Astrocyte (in vitro differentiated cells and primary cell): ENCODE results near the gene ANXA2R. TPM values are rescaled to one million over a fixed set of nuclear protein-coding genes. Genes with fewer than 3 reads are reported as not detected.

Experiments used
- DNase-seq: peaks from one replicate; pipeline ENCODE4 v3.0.0-alpha.2; 2010; ENCODE audit warnings: low read depth
- FAIRE-seq: peaks from 2 replicates; lab custom pipeline; 2011; peaks lifted over from hg19 to GRCh38; lab: Jason Lieb, UNC
- H2AFZ ChIP-seq: 2 replicates; pipeline ENCODE4 v1.6.0; 2012; ENCODE audit warnings: low read depth, low read length, inconsistent platforms
- H3K27ac ChIP-seq: 2 replicates; pipeline ENCODE4 v1.5.1; 2011; ENCODE audit warnings: low read depth, low read length, inconsistent platforms
- H3K27me3 ChIP-seq: 2 replicates; pipeline ENCODE4 v1.6.0; 2011; ENCODE audit warnings: low read length, inconsistent platforms; ENCODE audit not compliant: insufficient read depth
- H3K36me3 ChIP-seq: 2 replicates; pipeline ENCODE4 v1.5.1; 2011; ENCODE audit warnings: low read length, inconsistent platforms; ENCODE audit not compliant: insufficient read depth
- H3K4me1 ChIP-seq: 2 replicates; pipeline ENCODE4 v1.5.1; 2011; ENCODE audit warnings: low read length, inconsistent platforms; ENCODE audit not compliant: insufficient read depth
- H3K4me2 ChIP-seq: 2 replicates; pipeline ENCODE4 v1.6.0; 2012; ENCODE audit warnings: low read length, inconsistent platforms
- H3K4me3 ChIP-seq: 2 replicates; pipeline ENCODE4 v1.5.1; 2011; ENCODE audit warnings: low read depth, mild to moderate bottlenecking, low read length, inconsistent platforms; ENCODE audit not compliant: insufficient read depth
- H3K79me2 ChIP-seq: 2 replicates; pipeline ENCODE4 v1.6.0; 2012; ENCODE audit warnings: mild to moderate bottlenecking, low read length, inconsistent platforms; ENCODE audit not compliant: insufficient read depth
- H3K9ac ChIP-seq: 2 replicates; pipeline ENCODE4 v1.6.0; 2012; ENCODE audit warnings: mild to moderate bottlenecking, low read length, inconsistent platforms
- H3K9me3 ChIP-seq: 2 replicates; pipeline ENCODE4 v1.5.1; 2012; ENCODE audit warnings: low read depth, mild to moderate bottlenecking, low read length, inconsistent platforms; ENCODE audit not compliant: insufficient read depth
- H4K20me1 ChIP-seq: 2 replicates; pipeline ENCODE4 v1.6.0; 2012; ENCODE audit warnings: low read length, inconsistent platforms; ENCODE audit not compliant: insufficient read depth
- H3K27ac Mint-ChIP-seq: one replicate; pipeline ENCODE4 v1.8.0; 2021; ENCODE audit warnings: mild to moderate bottlenecking, mixed read lengths; ENCODE audit not compliant: unreplicated experiment
- H3K27me3 Mint-ChIP-seq: one replicate; pipeline ENCODE4 v1.8.0; 2021; ENCODE audit warnings: low read depth, mixed read lengths; ENCODE audit not compliant: unreplicated experiment
- H3K36me3 Mint-ChIP-seq: one replicate; pipeline ENCODE4 v1.8.0; 2021; ENCODE audit warnings: low read depth, mixed read lengths; ENCODE audit not compliant: unreplicated experiment
- H3K4me1 Mint-ChIP-seq: one replicate; pipeline ENCODE4 v1.8.0; 2021; ENCODE audit warnings: low read depth, mixed read lengths; ENCODE audit not compliant: unreplicated experiment
- H3K4me3 Mint-ChIP-seq: one replicate; pipeline ENCODE4 v1.8.0; 2021; ENCODE audit warnings: mild to moderate bottlenecking, moderate library complexity, mixed read lengths; ENCODE audit not compliant: unreplicated experiment
- H3K9me3 Mint-ChIP-seq: one replicate; pipeline ENCODE4 v1.8.0; 2021; ENCODE audit warnings: mild to moderate bottlenecking, mixed read lengths; ENCODE audit not compliant: unreplicated experiment
- EZH2 ChIP-seq: IDR thresholded peaks from 2 replicates; pipeline ENCODE4 v1.6.1; 2012; ENCODE audit warnings: mild to moderate bottlenecking, low read length, inconsistent platforms; ENCODE audit not compliant: insufficient read depth
- total RNA-seq: library from RNA; stranded (reverse); gene quantifications from 2 replicates; pipeline ENCODE4 v1.2.1, GENCODE V29; 2021
- TF ChIP-seq, protein P1 (sequence below): IDR thresholded peaks from 2 replicates; pipeline ENCODE4 v1.5.1; 2011; ENCODE audit warnings: low read depth, mild to moderate bottlenecking, inconsistent platforms, low read length, moderate library complexity; ENCODE audit not compliant: insufficient read depth

Gene ANXA2R
- total RNA-seq, 1 donor from 2014 or later = 0.50 TPM

- Histone ChIP-seq H3K4me2 (peak overlapping the region; percentile 93), H2AFZ (peak overlapping the region; percentile 77), H3K4me3 (peak overlapping the region; percentile 74), H4K20me1 (peaks cover 6% of the 10 kb centered on the region), H3K9me3 (no peaks in the 10 kb centered on the region), H3K4me1 (peaks cover 31% of the 10 kb centered on the region), H3K27ac (peak overlapping the region; percentile 74), H3K27me3 (no peaks in the 10 kb centered on the region), H3K36me3 (no peaks in the 10 kb centered on the region), H3K9ac (peak overlapping the region; percentile 88), H3K79me2 (peaks cover 77% of the 10 kb centered on the region)
- H3K27ac Mint-ChIP-seq = peak overlapping the region; percentile 89
- H3K4me1 Mint-ChIP-seq = peaks cover 8% of the 10 kb centered on the region
- peaks cover 15% of the 10 kb centered on the region for H3K9me3 Mint-ChIP-seq
- TF ChIP-seq, protein P1, sequence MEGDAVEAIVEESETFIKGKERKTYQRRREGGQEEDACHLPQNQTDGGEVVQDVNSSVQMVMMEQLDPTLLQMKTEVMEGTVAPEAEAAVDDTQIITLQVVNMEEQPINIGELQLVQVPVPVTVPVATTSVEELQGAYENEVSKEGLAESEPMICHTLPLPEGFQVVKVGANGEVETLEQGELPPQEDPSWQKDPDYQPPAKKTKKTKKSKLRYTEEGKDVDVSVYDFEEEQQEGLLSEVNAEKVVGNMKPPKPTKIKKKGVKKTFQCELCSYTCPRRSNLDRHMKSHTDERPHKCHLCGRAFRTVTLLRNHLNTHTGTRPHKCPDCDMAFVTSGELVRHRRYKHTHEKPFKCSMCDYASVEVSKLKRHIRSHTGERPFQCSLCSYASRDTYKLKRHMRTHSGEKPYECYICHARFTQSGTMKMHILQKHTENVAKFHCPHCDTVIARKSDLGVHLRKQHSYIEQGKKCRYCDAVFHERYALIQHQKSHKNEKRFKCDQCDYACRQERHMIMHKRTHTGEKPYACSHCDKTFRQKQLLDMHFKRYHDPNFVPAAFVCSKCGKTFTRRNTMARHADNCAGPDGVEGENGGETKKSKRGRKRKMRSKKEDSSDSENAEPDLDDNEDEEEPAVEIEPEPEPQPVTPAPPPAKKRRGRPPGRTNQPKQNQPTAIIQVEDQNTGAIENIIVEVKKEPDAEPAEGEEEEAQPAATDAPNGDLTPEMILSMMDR = no peak
- no peak for TF ChIP-seq EZH2
- peak overlapping the region; percentile 70 for H3K4me3 Mint-ChIP-seq
- peak; percentile 88 for DNase-seq
- peaks cover 34% of the 10 kb centered on the region for H3K27me3 Mint-ChIP-seq
- FAIRE-seq = no peak
- H3K36me3 Mint-ChIP-seq = peaks cover 10% of the 10 kb centered on the region
Observed at GRCh38 chr5:43039471-43040286, 440 bp downstream of the ANXA2R start.

DNA sequence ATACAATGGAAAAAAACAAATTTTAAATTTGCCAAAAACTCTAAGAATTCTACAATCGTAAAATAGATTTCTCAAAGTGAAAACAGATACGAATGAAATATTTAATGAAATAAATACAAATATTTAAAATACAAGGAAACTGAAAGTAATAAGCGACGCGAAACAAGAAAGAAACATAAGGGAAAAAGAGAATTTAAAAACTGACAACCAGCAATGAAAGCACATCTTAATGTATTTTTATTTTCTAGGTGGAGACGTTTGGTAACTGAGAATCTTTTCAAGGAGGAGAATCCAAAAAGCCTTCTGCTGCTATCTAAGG, 1.0 kb downstream of the ANXA2R start:
- H3K36me3 Mint-ChIP-seq = peaks cover 12% of the 10 kb centered on the region
- peak overlapping the region; percentile 74 for H3K4me3 ChIP-seq
- peak overlapping the region; percentile 74 for H3K27ac ChIP-seq
- H3K27ac Mint-ChIP-seq = peak overlapping the region; percentile 89
- H4K20me1 ChIP-seq = peaks cover under 1% of the 10 kb centered on the region
- DNase-seq (no peak), FAIRE-seq (no peak)
- TF ChIP-seq EZH2 = no peak
- TF ChIP-seq, protein P1 = no peak
- H3K36me3 ChIP-seq = no peaks in the 10 kb centered on the region
- H3K27me3 ChIP-seq = no peaks in the 10 kb centered on the region
- H2AFZ ChIP-seq = peak overlapping the region; percentile 77
- no peaks in the 10 kb centered on the region for H3K9me3 ChIP-seq
- H3K4me1 Mint-ChIP-seq = peaks cover 13% of the 10 kb centered on the region
- peaks cover 76% of the 10 kb centered on the region for H3K79me2 ChIP-seq
- H3K27me3 Mint-ChIP-seq = peaks cover 30% of the 10 kb centered on the region
- peaks cover 36% of the 10 kb centered on the region for H3K4me1 ChIP-seq
- H3K9me3 Mint-ChIP-seq = peaks cover 18% of the 10 kb centered on the region
- peak overlapping the region; percentile 70 for H3K4me3 Mint-ChIP-seq
- H3K9ac ChIP-seq = peak overlapping the region; percentile 88
- peak overlapping the region; percentile 93 for H3K4me2 ChIP-seq

GRCh38 chr5:43038496-43038989, 1.6 kb downstream of the ANXA2R start:
- Histone ChIP-seq H3K4me1 (peaks cover 42% of the 10 kb centered on the region), H3K9me3 (no peaks in the 10 kb centered on the region), H2AFZ (peak overlapping the region; percentile 55), H3K4me2 (peak overlapping the region; percentile 93), H3K27ac (peak overlapping the region; percentile 87), H3K36me3 (no peaks in the 10 kb centered on the region), H3K79me2 (peaks cover 80% of the 10 kb centered on the region), H3K27me3 (no peaks in the 10 kb centered on the region), H3K9ac (peak overlapping the region; percentile 84), H3K4me3 (peak overlapping the region; percentile 72), H4K20me1 (no peaks in the 10 kb centered on the region)
- Mint-ChIP-seq H3K27ac (peak overlapping the region; percentile 41), H3K4me3 (no peak overlapping the region), H3K4me1 (peaks cover 13% of the 10 kb centered on the region), H3K9me3 (peaks cover 21% of the 10 kb centered on the region), H3K36me3 (peaks cover 14% of the 10 kb centered on the region), H3K27me3 (peaks cover 30% of the 10 kb centered on the region)
- TF ChIP-seq, protein P1 = no peak
- no peak for TF ChIP-seq EZH2
- FAIRE-seq (no peak), DNase-seq (peak; percentile 79)
